ENCODE data around the gene CLTB. TPM values are rescaled to one million over a fixed set of nuclear protein-coding genes. Genes with fewer than 3 reads are reported as not detected.

Gene CLTB
- total RNA-seq, 4 donors from 2014 or later, result 261 to 386 (median 302) TPM

DNA sequence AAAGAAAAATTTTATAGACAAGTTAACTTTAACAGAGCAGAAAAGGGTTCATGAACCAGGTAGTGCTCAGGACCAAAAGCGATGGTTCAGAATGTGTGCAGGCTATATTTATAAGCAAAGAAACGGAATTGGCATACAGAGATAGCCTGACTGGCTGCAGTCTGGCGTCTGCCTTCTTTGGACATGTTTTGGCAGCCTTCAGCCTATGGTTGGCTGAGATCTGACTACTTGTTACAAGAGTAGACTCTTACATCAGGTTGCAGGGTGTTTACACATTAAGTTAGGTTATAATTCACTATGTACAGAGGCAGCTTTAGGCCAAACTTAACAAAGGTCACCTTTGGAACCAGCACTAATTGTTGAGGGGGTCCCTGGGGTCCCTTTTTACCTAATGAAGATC, 34.9 kb downstream of the CLTB start:
- Histone ChIP-seq H3K4me1 (peaks cover 29 to 41% of the 10 kb centered on the region in 2 donors), H3K36me3 (peaks cover 0 to 37% of the 10 kb centered on the region in 2 donors), H3K27ac (peak overlapping the region; percentile 92 to 98 (median 96)), H3K27me3 (no peaks in the 10 kb centered on the region), H3K4me3 (no peak overlapping the region), H3K9me3 (no peaks in the 10 kb centered on the region)
- TF ChIP-seq, protein P1, sequence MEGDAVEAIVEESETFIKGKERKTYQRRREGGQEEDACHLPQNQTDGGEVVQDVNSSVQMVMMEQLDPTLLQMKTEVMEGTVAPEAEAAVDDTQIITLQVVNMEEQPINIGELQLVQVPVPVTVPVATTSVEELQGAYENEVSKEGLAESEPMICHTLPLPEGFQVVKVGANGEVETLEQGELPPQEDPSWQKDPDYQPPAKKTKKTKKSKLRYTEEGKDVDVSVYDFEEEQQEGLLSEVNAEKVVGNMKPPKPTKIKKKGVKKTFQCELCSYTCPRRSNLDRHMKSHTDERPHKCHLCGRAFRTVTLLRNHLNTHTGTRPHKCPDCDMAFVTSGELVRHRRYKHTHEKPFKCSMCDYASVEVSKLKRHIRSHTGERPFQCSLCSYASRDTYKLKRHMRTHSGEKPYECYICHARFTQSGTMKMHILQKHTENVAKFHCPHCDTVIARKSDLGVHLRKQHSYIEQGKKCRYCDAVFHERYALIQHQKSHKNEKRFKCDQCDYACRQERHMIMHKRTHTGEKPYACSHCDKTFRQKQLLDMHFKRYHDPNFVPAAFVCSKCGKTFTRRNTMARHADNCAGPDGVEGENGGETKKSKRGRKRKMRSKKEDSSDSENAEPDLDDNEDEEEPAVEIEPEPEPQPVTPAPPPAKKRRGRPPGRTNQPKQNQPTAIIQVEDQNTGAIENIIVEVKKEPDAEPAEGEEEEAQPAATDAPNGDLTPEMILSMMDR (IDR thresholded peaks at IDR 0.05 in 4 of 5, conservative IDR thresholded peaks at IDR 0.05 in 1 of 5), result no peak
- no peak for TF ChIP-seq POLR2A (IDR thresholded peaks at IDR 0.05)
- in situ Hi-C loops (cut with MboI; ENCODE audit: low sequenced_read_pairs in 4 of 4), result no loop called here
- peak; percentile 93 to 95 for ATAC-seq
- intact Hi-C loops (cut with DNase I; ENCODE audit: low total_unique reads), result loop anchor here (10.0 kb wide), 3 partner anchors 263 to 1163 kb away; partner anchors contain the start of genes TSPAN17 and ZNF346
- peak; percentile 76 to 90 for DNase-seq

DNA sequence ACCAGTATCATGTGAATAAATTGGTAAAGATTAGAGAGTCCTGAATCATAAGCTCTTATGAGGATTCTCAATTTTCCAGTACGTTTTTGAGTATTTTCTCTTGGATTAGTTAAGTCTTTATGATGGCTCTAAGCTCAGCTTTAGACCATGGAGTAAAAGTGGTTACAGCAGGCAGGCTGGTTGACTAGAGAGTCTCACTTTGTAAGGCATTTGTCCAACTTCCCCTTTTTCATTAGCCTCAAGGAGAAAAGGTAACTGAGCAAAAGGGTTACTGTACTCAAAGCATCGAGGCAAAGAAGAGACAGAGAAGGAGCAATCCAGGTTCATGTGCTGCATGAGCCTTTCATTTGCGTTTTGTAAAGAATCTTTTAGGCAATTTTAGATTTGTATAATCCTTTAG, 36.5 kb downstream of the CLTB start:
- DNase-seq (no peak), ATAC-seq (no peak)
- intact Hi-C loops (cut with DNase I; ENCODE audit: low total_unique reads) (loop anchor here (10.0 kb wide), 3 partner anchors 265 to 1165 kb away; partner anchors contain the start of genes TSPAN17 and ZNF346), in situ Hi-C loops (cut with MboI; ENCODE audit: low sequenced_read_pairs in 4 of 4) (no loop called here)
- Histone ChIP-seq H3K4me1 (peaks cover 25 to 37% of the 10 kb centered on the region in 2 donors), H3K27me3 (no peaks in the 10 kb centered on the region), H3K9me3 (no peaks in the 10 kb centered on the region), H3K36me3 (peaks cover 0 to 21% of the 10 kb centered on the region in 2 donors), H3K27ac (peak overlapping the region; percentile 92 to 98 (median 96)), H3K4me3 (no peak overlapping the region)
- TF ChIP-seq, protein P1 (IDR thresholded peaks at IDR 0.05 in 4 of 5, conservative IDR thresholded peaks at IDR 0.05 in 1 of 5), result no peak

- peak in 1 of 2 donors; percentile 33 for DNase-seq
- in situ Hi-C loops (cut with MboI; ENCODE audit: low sequenced_read_pairs in 4 of 4), result no loop called here
- peak overlapping the region; percentile 95 to 97 (median 96) for H3K27ac ChIP-seq
Observed at GRCh38 chr5:176373100-176373818, 43.1 kb downstream of the CLTB start.

DNA sequence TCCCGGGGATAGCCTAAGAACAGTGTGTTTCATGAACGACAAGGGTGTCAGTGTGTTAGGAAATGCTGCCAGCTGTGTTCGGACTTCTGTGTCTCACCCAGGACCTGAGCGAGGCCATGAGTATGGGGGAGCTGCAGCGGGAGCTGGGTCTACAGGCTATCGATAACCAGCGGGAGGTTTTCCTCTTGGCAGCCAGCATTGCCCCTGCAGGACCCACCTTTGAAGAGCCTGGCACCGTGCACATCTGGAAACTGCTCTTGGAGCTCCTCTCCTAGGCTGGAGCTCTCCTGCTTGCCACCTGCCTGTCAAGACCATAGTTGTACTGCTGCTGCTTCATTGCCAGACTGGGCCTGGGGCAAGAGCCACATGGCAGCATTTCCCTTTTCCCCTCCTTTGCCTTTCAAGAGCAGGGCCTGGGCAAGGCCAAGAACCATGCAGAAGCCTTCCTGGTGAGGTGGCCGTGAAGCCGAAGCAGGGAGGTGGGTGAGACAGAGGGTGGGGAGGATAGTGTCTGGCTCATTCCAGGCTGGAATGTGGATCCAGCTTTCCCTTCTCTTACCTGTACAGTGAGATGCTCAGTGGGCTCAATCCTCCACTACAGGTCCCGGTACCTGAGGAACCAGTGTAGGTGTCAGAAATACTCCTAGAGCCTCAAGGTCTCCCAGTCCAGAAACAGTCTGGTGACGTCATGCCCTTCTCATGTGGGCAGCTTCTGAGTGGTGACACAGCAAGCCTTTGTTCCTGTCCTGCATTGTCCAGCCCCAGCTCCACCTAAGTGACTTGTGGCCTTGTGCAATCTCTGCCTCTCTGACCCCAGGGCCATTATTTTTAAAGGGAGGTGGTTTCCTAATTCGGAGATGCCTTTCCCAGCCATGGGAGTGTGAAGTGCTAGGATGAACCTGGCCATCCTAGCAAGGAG, 44.5 kb downstream of the CLTB start:
- Histone ChIP-seq H3K27ac (peak overlapping the region; percentile 95 to 97 (median 96)), H3K27me3 (no peaks in the 10 kb centered on the region), H3K4me1 (peaks cover 52 to 59% of the 10 kb centered on the region in 2 donors), H3K36me3 (peaks cover 0 to 9% of the 10 kb centered on the region in 2 donors), H3K4me3 (peak overlapping the region in 1 of 4 donors; percentile 5), H3K9me3 (no peaks in the 10 kb centered on the region)
- peak; percentile 31 to 44 for TF ChIP-seq POLR2A (IDR thresholded peaks at IDR 0.05)
- TF ChIP-seq, protein P1 (IDR thresholded peaks at IDR 0.05 in 4 of 5, conservative IDR thresholded peaks at IDR 0.05 in 1 of 5), result no peak
- DNase-seq, result peak; percentile 78 to 94
- ATAC-seq, result peak; percentile 48 to 55
- intact Hi-C loops (cut with DNase I; ENCODE audit: low total_unique reads), result loop anchor here (2.0 kb wide), 1 partner anchor 17 kb away; the partner anchor contains the start of genes HIGD2A and NOP16
- in situ Hi-C loops (cut with MboI; ENCODE audit: low sequenced_read_pairs in 4 of 4), result no loop called here

More at GRCh38 chr5:176373100-176373818, 43.1 kb downstream of the CLTB start:
- Histone ChIP-seq H3K4me3 (no peak overlapping the region), H3K27me3 (no peaks in the 10 kb centered on the region), H3K4me1 (peaks cover 51 to 53% of the 10 kb centered on the region in 2 donors), H3K36me3 (no peaks in the 10 kb centered on the region), H3K9me3 (no peaks in the 10 kb centered on the region)
- intact Hi-C loops (cut with DNase I; ENCODE audit: low total_unique reads), result no loop called here
- TF ChIP-seq, protein P1 (IDR thresholded peaks at IDR 0.05 in 4 of 5, conservative IDR thresholded peaks at IDR 0.05 in 1 of 5), result no peak
- no peak for TF ChIP-seq POLR2A (IDR thresholded peaks at IDR 0.05)
- no peak for ATAC-seq

Measured in gastrocnemius medialis (tissue), 4 donors.